ENCODE results near the gene LETM1.
"Not testable (repeated sequence)": the region's sequence is repeated elsewhere in the genome, so short reads cannot be mapped to it uniquely, and the experiment has no call there.

Gene LETM1

DNA sequence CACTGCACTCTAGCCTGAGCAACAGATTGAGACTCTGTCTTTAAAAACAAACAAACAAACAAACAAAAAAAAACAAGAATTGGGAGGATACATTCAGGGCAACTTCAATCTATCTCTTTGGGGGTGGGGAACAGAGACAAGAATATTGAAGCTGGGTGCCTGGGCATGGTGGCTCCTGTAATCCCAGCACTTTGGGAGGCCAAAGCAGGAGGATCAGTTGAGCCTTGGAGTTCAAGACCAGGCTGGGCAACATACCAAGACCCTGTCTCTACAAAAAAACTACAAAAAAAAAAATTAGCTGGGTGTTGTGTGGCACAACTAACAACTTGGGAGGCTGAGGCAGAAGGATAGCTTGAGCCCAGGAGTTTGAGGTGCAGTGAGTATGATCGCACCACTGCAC, 1.2 kb downstream of the LETM1 start:
- no peak for DNase-seq (ENCODE audit: low spot score)
- peak overlapping the region; percentile 96 for H3K4me3 ChIP-seq
- H3K27ac ChIP-seq = no peak overlapping the region
- no peak for TF ChIP-seq CTCF (IDR thresholded peaks at IDR 0.05)

- Histone ChIP-seq H3K27ac (no peak overlapping the region), H3K4me3 (no peak overlapping the region)
- no peak for TF ChIP-seq CTCF (IDR thresholded peaks at IDR 0.05)
- no peak for DNase-seq (ENCODE audit: low spot score)
Observed at GRCh38 chr4:1852904-1853623, 2.9 kb downstream of the LETM1 start.

- Histone ChIP-seq H3K4me3 (no peak overlapping the region), H3K27ac (no peak overlapping the region)
- TF ChIP-seq CTCF (IDR thresholded peaks at IDR 0.05) = no peak
- DNase-seq (ENCODE audit: low spot score) = no peak
Observed at GRCh38 chr4:1851575-1852410, 4.2 kb downstream of the LETM1 start.

DNA sequence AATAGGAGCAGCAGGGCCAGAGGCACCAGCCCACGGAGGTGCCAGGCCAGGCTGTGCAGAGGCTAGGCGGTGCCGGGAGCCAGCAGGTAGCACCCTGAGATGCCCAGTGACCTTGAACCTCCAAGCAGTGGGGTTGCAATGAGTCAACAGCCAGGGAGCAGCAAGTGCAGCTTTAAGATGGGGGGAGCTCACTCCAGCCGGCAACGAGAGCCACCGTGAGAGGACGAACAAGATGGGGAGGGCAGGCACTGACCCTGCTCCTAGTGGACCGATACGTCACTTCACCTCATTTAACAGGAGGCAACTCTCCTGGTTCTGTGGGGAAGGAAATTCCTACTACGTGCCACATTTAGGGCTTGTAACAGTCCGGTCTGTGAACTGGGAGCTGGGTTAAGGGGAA, 4.8 kb downstream of the LETM1 start:
- Histone ChIP-seq H3K27ac (no peak overlapping the region), H3K4me3 (no peak overlapping the region)
- no peak for DNase-seq (ENCODE audit: low spot score)
- no peak for TF ChIP-seq CTCF (IDR thresholded peaks at IDR 0.05)

GRCh38 chr4:1850276-1850675, 5.7 kb downstream of the LETM1 start:
- no peak for DNase-seq (ENCODE audit: low spot score)
- TF ChIP-seq CTCF (IDR thresholded peaks at IDR 0.05) = no peak
- no peak overlapping the region for H3K4me3 ChIP-seq
- no peak overlapping the region for H3K27ac ChIP-seq

DNA sequence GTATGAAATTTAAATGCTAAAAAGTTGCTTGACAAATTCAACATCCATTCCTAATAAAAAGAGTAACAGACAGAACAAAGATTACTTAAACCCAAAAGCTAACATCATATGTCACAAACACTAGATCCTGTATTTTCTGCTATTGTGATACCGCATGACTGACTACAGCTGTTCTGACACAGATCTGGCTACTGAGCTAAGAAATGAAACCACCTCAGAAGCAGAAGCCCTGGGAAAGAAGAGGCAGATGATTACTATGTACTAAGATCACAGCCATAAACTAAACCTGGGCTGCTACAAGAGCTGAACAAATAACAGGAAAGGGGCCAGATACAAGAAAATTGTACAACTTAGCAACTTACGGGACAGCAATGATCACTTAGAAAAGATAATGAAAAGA, 9.4 kb downstream of the LETM1 start:
- no peak for TF ChIP-seq CTCF (IDR thresholded peaks at IDR 0.05)
- DNase-seq (ENCODE audit: low spot score) = no peak
- Histone ChIP-seq H3K27ac (no peak overlapping the region), H3K4me3 (no peak overlapping the region)

DNA sequence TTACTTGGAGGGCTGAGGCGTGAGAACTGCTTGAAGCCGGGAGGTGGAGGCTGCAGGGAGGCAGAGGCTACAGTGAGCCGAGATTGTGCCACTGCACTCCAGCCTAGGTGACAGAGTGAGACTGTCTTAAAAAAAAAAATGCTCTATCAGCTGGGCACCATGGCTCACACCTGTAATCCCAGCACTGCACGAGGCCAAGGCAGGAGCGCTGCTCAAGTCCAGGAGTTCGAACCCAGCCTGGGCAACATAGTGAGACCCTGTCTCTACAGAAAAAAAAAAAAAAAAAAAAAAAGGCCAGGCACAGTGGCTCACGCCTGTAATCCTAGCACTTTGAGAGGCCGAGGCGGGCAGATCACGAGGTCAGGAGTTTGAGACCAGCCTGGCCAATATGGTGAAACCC, 11.3 kb downstream of the LETM1 start:
- DNase-seq (ENCODE audit: low spot score); H3K4me3 ChIP-seq; H3K27ac ChIP-seq: not testable (repeated sequence)
